ENCODE measurements around the gene NMU.

DNA sequence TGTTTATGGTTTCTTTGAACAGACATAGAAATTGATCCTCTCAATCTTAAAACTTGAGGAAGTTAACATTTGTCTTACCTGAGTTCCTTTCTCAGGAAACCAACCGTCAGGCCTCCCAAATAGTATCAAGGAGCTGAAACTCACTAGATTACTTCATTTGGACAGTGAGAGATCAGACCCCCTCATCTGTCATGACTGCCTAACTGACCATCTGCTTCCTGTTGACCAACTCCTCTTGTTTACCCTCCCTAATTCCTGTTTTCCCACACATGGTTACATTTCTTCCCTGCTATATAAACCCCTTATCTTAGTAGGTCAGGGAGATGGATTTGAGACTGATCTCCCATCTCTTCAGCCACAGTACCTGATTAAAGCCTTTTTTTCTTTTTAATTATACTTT, 46.2 kb upstream of the NMU start:
- TF ChIP-seq ZNF274 (IDR thresholded peaks at IDR 0.05; ENCODE audit: low read depth, low read length) = no peak
- TF ChIP-seq SUZ12 (IDR thresholded peaks at IDR 0.05; ENCODE audit: extremely low read depth, insufficient read depth, insufficient read length) = no peak
